Panc1 (cell line): ENCODE data around the gene CNPY3. TPM values are rescaled to one million over a fixed set of nuclear protein-coding genes. Genes with fewer than 3 reads are reported as not detected.
A peak's percentile ranks its signal among the peaks of the same experiment; 100 is the strongest.
"Not testable (repeated sequence)": the region's sequence is repeated elsewhere in the genome, so short reads cannot be mapped to it uniquely, and the experiment has no call there.

Experiments
- ATAC-seq: fragments of 200-7000 bp; cut with Tn5 transposase; 2 replicates; pipeline ENCODE4 v1.9.1; 2020; ENCODE audit warnings: mild to moderate bottlenecking, moderate library complexity
- BruUV-seq: library from RNA; stranded (reverse); fragments of 400-500 nt; replicated peaks from 2 replicates; lab custom pipeline; 2021; lab: Mats Ljungman, UMichigan
- CTCF ChIA-PET: fragments of 300-600 bp; sonication (Branson Sonifier 250); formaldehyde crosslinking; loops from one replicate; lab custom pipeline; 2022; ENCODE audit warnings: antibody characterized with exemption; lab: Charles Lee
- POLR2A ChIA-PET: fragments of 300-600 bp; sonication (Branson Sonifier 250); formaldehyde crosslinking; loops from one replicate; lab custom pipeline; 2022; ENCODE audit warnings: antibody characterized with exemption; lab: Charles Lee
- DNase-seq: peaks from one replicate; pipeline ENCODE4 v3.0.0-alpha.2; 2010; ENCODE audit warnings: low read depth, low spot score
- H3K27ac ChIP-seq: 2 replicates; pipeline ENCODE4 v1.5.1; 2011; ENCODE audit warnings: mild to moderate bottlenecking, low read length, inconsistent platforms
- H3K27me3 ChIP-seq: fragments of 200-500 bp; sonication (Bioruptor generic); 2 replicates; pipeline ENCODE4 v1.6.0; 2014; ENCODE audit warnings: low read length, inconsistent platforms; ENCODE audit not compliant: control insufficient read depth, insufficient read depth
- H3K36me3 ChIP-seq: fragments of 200-500 bp; sonication (Bioruptor generic); 2 replicates; pipeline ENCODE4 v1.5.1; 2014; ENCODE audit warnings: inconsistent platforms, mild to moderate bottlenecking, low read length, moderate library complexity; ENCODE audit not compliant: control insufficient read depth, insufficient read depth
- H3K4me1 ChIP-seq: 2 replicates; pipeline ENCODE4 v1.5.1; 2011; ENCODE audit warnings: inconsistent platforms, mild to moderate bottlenecking, low read length, moderate library complexity; ENCODE audit not compliant: control insufficient read depth, insufficient read depth
- H3K4me3 ChIP-seq, 2 experiments: 2 replicates each; pipeline ENCODE4 v1.5.1; 2011 to 2012; ENCODE audit warnings: low read depth in 2 of 2, low read length in 2 of 2, mild to moderate bottlenecking in 2 of 2, inconsistent platforms in 1 of 2, moderate library complexity in 1 of 2
- H3K9me3 ChIP-seq: fragments of 200-500 bp; sonication (Bioruptor generic); 2 replicates; pipeline ENCODE4 v1.5.1; 2014; ENCODE audit warnings: low read depth, mild to moderate bottlenecking, inconsistent platforms, low read length, moderate library complexity; ENCODE audit not compliant: control insufficient read depth, insufficient read depth
- POLR2AphosphoS5 ChIP-seq: IDR thresholded peaks from 2 replicates; pipeline ENCODE4 v1.6.1; 2012; ENCODE audit warnings: mild to moderate bottlenecking, low read depth, low read length, moderate library complexity
- REST ChIP-seq, 2 experiments: IDR thresholded peaks; 2 replicates each; pipeline ENCODE4 v1.6.1; 2011 to 2012; ENCODE audit warnings: low read depth in 2 of 2, control low read depth in 1 of 2, low read length in 1 of 2, mild to moderate bottlenecking in 1 of 2, moderate library complexity in 1 of 2; ENCODE audit not compliant: insufficient read depth in 1 of 2
- SIN3A ChIP-seq: IDR thresholded peaks from 2 replicates; pipeline ENCODE4 v1.6.1; 2012; ENCODE audit warnings: low read depth, mild to moderate bottlenecking, low read length, moderate library complexity, borderline replicate concordance; ENCODE audit not compliant: insufficient read depth
- TCF7L2 ChIP-seq: IDR thresholded peaks from 2 replicates; pipeline ENCODE4 v1.6.1; 2011; ENCODE audit warnings: mild to moderate bottlenecking, low read depth, low read length, inconsistent platforms
- in situ Hi-C: cut with HindIII; loops from 2 replicates; pipeline ENCODE4 v1.10.0; 2016; ENCODE audit warnings: low sequenced_read_pairs, low pct_unique_long_range_greater_than_20kb
- intact Hi-C: fragments of 100-400 bp; cut with micrococcal nuclease; formaldehyde crosslinking; loops from one replicate; pipeline ENCODE4 v1.10.0; 2022; ENCODE audit not compliant: unreplicated experiment
- total RNA-seq: library from RNA; stranded (reverse); gene quantifications from one replicate; pipeline ENCODE4 v1.2.1, GENCODE V29; 2021; ENCODE audit not compliant: unreplicated experiment
- TF ChIP-seq, protein P1 (sequence below): fragments of 450-650 bp; IDR thresholded peaks from 2 replicates; pipeline ENCODE4 v1.5.1; 2017; ENCODE audit warnings: mild to moderate bottlenecking

The CNPY3 gene
- total RNA-seq, 1 experiment from 2014 or later, result 72.8 TPM

- TF ChIP-seq REST (IDR thresholded peaks at IDR 0.05; ENCODE audit: insufficient read depth in 1 of 2, low read depth in 2 of 2, low read length in 1 of 2) (no peak), POLR2AphosphoS5 (no peak), SIN3A (no peak), TCF7L2 (no peak)
- TF ChIP-seq, protein P1, sequence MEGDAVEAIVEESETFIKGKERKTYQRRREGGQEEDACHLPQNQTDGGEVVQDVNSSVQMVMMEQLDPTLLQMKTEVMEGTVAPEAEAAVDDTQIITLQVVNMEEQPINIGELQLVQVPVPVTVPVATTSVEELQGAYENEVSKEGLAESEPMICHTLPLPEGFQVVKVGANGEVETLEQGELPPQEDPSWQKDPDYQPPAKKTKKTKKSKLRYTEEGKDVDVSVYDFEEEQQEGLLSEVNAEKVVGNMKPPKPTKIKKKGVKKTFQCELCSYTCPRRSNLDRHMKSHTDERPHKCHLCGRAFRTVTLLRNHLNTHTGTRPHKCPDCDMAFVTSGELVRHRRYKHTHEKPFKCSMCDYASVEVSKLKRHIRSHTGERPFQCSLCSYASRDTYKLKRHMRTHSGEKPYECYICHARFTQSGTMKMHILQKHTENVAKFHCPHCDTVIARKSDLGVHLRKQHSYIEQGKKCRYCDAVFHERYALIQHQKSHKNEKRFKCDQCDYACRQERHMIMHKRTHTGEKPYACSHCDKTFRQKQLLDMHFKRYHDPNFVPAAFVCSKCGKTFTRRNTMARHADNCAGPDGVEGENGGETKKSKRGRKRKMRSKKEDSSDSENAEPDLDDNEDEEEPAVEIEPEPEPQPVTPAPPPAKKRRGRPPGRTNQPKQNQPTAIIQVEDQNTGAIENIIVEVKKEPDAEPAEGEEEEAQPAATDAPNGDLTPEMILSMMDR, result no peak
- Histone ChIP-seq H3K4me1 (peaks cover 6% of the 10 kb centered on the region; the same call in 1 of the 2 replicates), H3K36me3 (peaks cover 26% of the 10 kb centered on the region), H3K27me3 (no peaks in the 10 kb centered on the region), H3K27ac (no peak overlapping the region), H3K4me3 (no peak overlapping the region), H3K9me3 (no peaks in the 10 kb centered on the region)
- no peak for ATAC-seq
- ChIA-PET POLR2A (interaction anchor here (0.6 kb wide), 1 partner anchor 594 kb away, joined by 8 read pairs; no protein-coding TSS in a partner anchor), CTCF (no interaction called here)
- intact Hi-C loops, result no loop called here
- BruUV-seq, result no TSS peak
- in situ Hi-C loops, result no loop called here
- no peak for DNase-seq
Measured at GRCh38 chr6:42885702-42886101, 43.6 kb upstream of the CNPY3 start.

- ATAC-seq, DNase-seq, H3K27me3 ChIP-seq, in situ Hi-C loops, H3K4me3 ChIP-seq, H3K4me1 ChIP-seq, BruUV-seq, H3K9me3 ChIP-seq, CTCF ChIA-PET, H3K27ac ChIP-seq, POLR2A ChIA-PET, intact Hi-C loops: not testable (repeated sequence)
- peaks cover 23% of the 10 kb centered on the region for H3K36me3 ChIP-seq
Measured at GRCh38 chr6:42888201-42888600, 41.1 kb upstream of the CNPY3 start.

GRCh38 chr6:42889815-42890214 is 39.5 kb upstream of the CNPY3 start:
- no peak for DNase-seq
- Histone ChIP-seq H3K27me3 (no peaks in the 10 kb centered on the region), H3K4me1 (peaks cover 3% of the 10 kb centered on the region; the same call in 1 of the 2 replicates), H3K9me3 (no peaks in the 10 kb centered on the region), H3K4me3 (peak overlapping the region; percentile 85 to 92), H3K36me3 (peaks cover 8% of the 10 kb centered on the region), H3K27ac (peak overlapping the region; percentile 96)
- ChIA-PET CTCF (no interaction called here), POLR2A (no interaction called here)
- in situ Hi-C loops (no loop called here), intact Hi-C loops (no loop called here)
- BruUV-seq, result no TSS peak
- TF ChIP-seq, protein P1, result no peak
- TF ChIP-seq POLR2AphosphoS5 (no peak), SIN3A (no peak), REST (IDR thresholded peaks at IDR 0.05; ENCODE audit: insufficient read depth in 1 of 2, low read depth in 2 of 2, low read length in 1 of 2) (no peak), TCF7L2 (no peak)
- no peak for ATAC-seq
